GM12878 (cell line): Measurements from ENCODE around the gene SLC6A20. TPM values are rescaled to one million over a fixed set of nuclear protein-coding genes. Genes with fewer than 3 reads are reported as not detected.

Source experiments
- ATAC-seq: fragments of 200-7000 bp; cut with Tn5 transposase; 3 replicates; pipeline ENCODE4 v1.9.1; 2020; ENCODE audit warnings: mild to moderate bottlenecking, moderate library complexity
- BruUV-seq: library from RNA; stranded (reverse); fragments of 400-500 nt; replicated peaks from 2 replicates; lab custom pipeline; 2021; lab: Mats Ljungman, UMichigan
- CTCF ChIA-PET: fragments of 300-600 bp; sonication (Branson Sonifier 250); formaldehyde crosslinking; extraction: SDS; loops from one replicate; lab custom pipeline; 2021; ENCODE audit warnings: inconsistent platforms; lab: Yijun Ruan, JAX
- POLR2A ChIA-PET: fragments of 350-600 bp; formaldehyde crosslinking; extraction: SDS; loops from one replicate; lab custom pipeline; 2021; ENCODE audit warnings: inconsistent platforms; lab: Charles Lee
- RAD21 ChIA-PET: fragments of 300-600 bp; sonication (Branson Sonifier 250); formaldehyde crosslinking; loops from one replicate; lab custom pipeline; 2023; ENCODE audit warnings: antibody characterized with exemption; ENCODE audit not compliant: unreplicated experiment; lab: Charles Lee
- SMC1A ChIA-PET: fragments of 300-600 bp; sonication (Branson Sonifier 250); formaldehyde crosslinking; loops from one replicate; lab custom pipeline; 2023; ENCODE audit not compliant: unreplicated experiment, uncharacterized antibody; lab: Charles Lee
- DNase-seq: peaks from one replicate; pipeline ENCODE4 v3.0.0-alpha.2; 2011; ENCODE audit warnings: low read depth, low spot score
- FAIRE-seq: peaks from 3 replicates; lab custom pipeline; 2011; peaks lifted over from hg19 to GRCh38; lab: Jason Lieb, UNC
- H2AFZ ChIP-seq: 2 replicates; pipeline ENCODE4 v1.6.0; 2011; ENCODE audit warnings: low read depth, low read length, control low read depth; ENCODE audit not compliant: control insufficient read depth
- H3K27ac ChIP-seq: 2 replicates; pipeline ENCODE4 v1.5.1; 2011; ENCODE audit warnings: control low read depth; ENCODE audit not compliant: control insufficient read depth, insufficient read depth
- H3K27me3 ChIP-seq, 2 experiments: replicated peaks in 1 of 2; 2 replicates each; pipeline versions ENCODE4 v1.6.0 to v1.6.1; 2011; ENCODE audit warnings: low read length in 1 of 2; ENCODE audit not compliant: control insufficient read depth in 2 of 2, insufficient read depth in 2 of 2
- H3K36me3 ChIP-seq, 2 experiments: 2 replicates each; pipeline ENCODE4 v1.5.1; 2011; ENCODE audit warnings: low read length in 1 of 2; ENCODE audit not compliant: control insufficient read depth in 2 of 2, insufficient read depth in 2 of 2
- H3K4me1 ChIP-seq: 2 replicates; pipeline ENCODE4 v1.6.1; 2011; ENCODE audit warnings: mild to moderate bottlenecking, low read length, moderate library complexity, mixed read lengths; ENCODE audit not compliant: control insufficient read depth, insufficient read depth
- H3K4me2 ChIP-seq: 2 replicates; pipeline ENCODE4 v1.6.0; 2011; ENCODE audit warnings: control low read depth; ENCODE audit not compliant: control insufficient read depth, insufficient read depth
- H3K4me3 ChIP-seq: fragments of 200-600 bp; sonication (generic); 2 replicates; pipeline ENCODE4 v1.5.1; 2016
- H3K79me2 ChIP-seq: 2 replicates; pipeline ENCODE4 v1.6.0; 2011; ENCODE audit warnings: low read length; ENCODE audit not compliant: control insufficient read depth, insufficient read depth
- H3K9ac ChIP-seq: 2 replicates; pipeline ENCODE4 v1.8.0; 2011; ENCODE audit warnings: low read length, control low read depth, mixed read lengths; ENCODE audit not compliant: control insufficient read depth, insufficient read depth
- H3K9me3 ChIP-seq: replicated peaks from 3 replicates; pipeline ENCODE4 v1.5.1; 2011; ENCODE audit warnings: mild to moderate bottlenecking, low read length; ENCODE audit not compliant: control insufficient read depth, insufficient read depth
- H4K20me1 ChIP-seq: 2 replicates; pipeline ENCODE4 v1.6.0; 2011; ENCODE audit not compliant: control insufficient read depth, insufficient read depth
- BACH1 ChIP-seq: fragments of 450-650 bp; IDR thresholded peaks from 2 replicates; pipeline ENCODE4 v1.6.1; 2017; ENCODE audit warnings: mild to moderate bottlenecking, borderline replicate concordance
- CBX3 ChIP-seq: fragments of 200-600 bp; sonication (generic); IDR thresholded peaks from 2 replicates; pipeline ENCODE4 v1.6.1; 2016; ENCODE audit warnings: low read depth, borderline replicate concordance
- CHD1 ChIP-seq: IDR thresholded peaks from 2 replicates; pipeline ENCODE4 v1.6.1; 2012; ENCODE audit warnings: low read depth, low read length, improper control_type of control experiment
- CREB1 ChIP-seq: IDR thresholded peaks from 2 replicates; pipeline ENCODE4 v1.6.1; 2012; ENCODE audit warnings: low read depth, mild to moderate bottlenecking, inconsistent platforms
- EED ChIP-seq: sonication (generic); IDR thresholded peaks from 2 replicates; pipeline ENCODE4 v1.6.1; 2016; ENCODE audit warnings: antibody characterized with exemption, low read depth
- ETV6 ChIP-seq, 2 experiments: fragments of 450-650 bp in 1 of 2; IDR thresholded peaks in 1 of 2; conservative IDR thresholded peaks in 1 of 2; 2 replicates each; pipeline ENCODE4 v1.6.1; 2014; ENCODE audit warnings: antibody characterized with exemption in 1 of 2, borderline replicate concordance in 1 of 2, low read depth in 1 of 2, mild to moderate bottlenecking in 1 of 2, moderate library complexity in 1 of 2
- FOS ChIP-seq: IDR thresholded peaks from 3 replicates; pipeline ENCODE4 v1.6.1; 2011; ENCODE audit warnings: borderline replicate concordance; ENCODE audit not compliant: insufficient read length; ENCODE audit errors: extremely low read depth
- FOXM1 ChIP-seq: IDR thresholded peaks from 2 replicates; pipeline ENCODE4 v1.6.1; 2012; ENCODE audit warnings: low read depth, mild to moderate bottlenecking, inconsistent platforms, low read length, moderate library complexity
- LARP7 ChIP-seq: fragments of 450-650 bp; IDR thresholded peaks from 2 replicates; pipeline ENCODE4 v1.6.1; 2017; ENCODE audit warnings: mild to moderate bottlenecking
- MEF2B ChIP-seq: fragments of 450-650 bp; IDR thresholded peaks from 2 replicates; pipeline ENCODE4 v1.6.1; 2018; ENCODE audit warnings: mild to moderate bottlenecking, moderate library complexity; ENCODE audit not compliant: partially characterized antibody, poor library complexity, severe bottlenecking
- NFXL1 ChIP-seq: fragments of 450-650 bp; IDR thresholded peaks from 2 replicates; pipeline ENCODE4 v1.6.1; 2017; ENCODE audit warnings: antibody characterized with exemption, mild to moderate bottlenecking, borderline replicate concordance
- PML ChIP-seq: IDR thresholded peaks from 2 replicates; pipeline ENCODE4 v1.6.1; 2012; ENCODE audit warnings: low read length, inconsistent platforms
- POLR2A ChIP-seq: IDR thresholded peaks from 2 replicates; pipeline ENCODE4 v1.6.1; 2011; ENCODE audit warnings: low read depth, mild to moderate bottlenecking, low read length
- SIN3A ChIP-seq: IDR thresholded peaks from 2 replicates; pipeline ENCODE4 v1.6.1; 2012; ENCODE audit warnings: low read depth, low read length, improper control_type of control experiment
- TCF3 ChIP-seq: IDR thresholded peaks from 2 replicates; pipeline ENCODE4 v1.6.1; 2012; ENCODE audit warnings: low read depth, mild to moderate bottlenecking, low read length, borderline replicate concordance; ENCODE audit not compliant: insufficient read depth
- ZNF622 ChIP-seq: fragments of 450-650 bp; IDR thresholded peaks from 2 replicates; pipeline ENCODE4 v1.6.1; 2017; ENCODE audit warnings: mild to moderate bottlenecking, inconsistent platforms
- WGBS: methylation state at CpG from one replicate; pipeline ENCODE4 v1.1.6; 2016; ENCODE audit warnings: low lambda C conversion rate; ENCODE audit not compliant: insufficient replicate concordance, insufficient coverage; ENCODE audit errors: missing lambda C conversion rate; 5-methylcytosine and 5-hydroxymethylcytosine counted together
- in situ Hi-C: fragments of 300-500 bp; cut with MboI; formaldehyde crosslinking; loops from 9 replicates; pipeline ENCODE4 v1.14.3; 2018; ENCODE audit warnings: mixed read lengths
- intact Hi-C: fragments of 100-400 bp; cut with micrococcal nuclease; formaldehyde crosslinking; loops from one replicate; pipeline ENCODE4 v1.14.2; 2022; ENCODE audit not compliant: unreplicated experiment
- polyA plus RNA-seq, 11 experiments: library from polyadenylated mRNA; depleted of rRNA in 4 of 11; unstranded in 6 of 11; stranded (reverse) in 5 of 11; fragments of >200 nt; fragmentation: Nextera tagmentation in 4 of 11; fragmentation: Illumina TruSeq in 1 of 11; extraction: Ambion mirVana in 4 of 11; extraction: Trizol in 1 of 11; gene quantifications; 1 replicate in 1 of 11; 2 replicates in 10 of 11; pipeline versions ENCODE4 v1.2.1 to v1.2.3, GENCODE V29; 2011 to 2016; ENCODE audit warnings: inconsistent platforms in 2 of 11, missing spikeins in 2 of 11, low read depth in 1 of 11
- total RNA-seq, 4 experiments: library from RNA; depleted of rRNA in 3 of 4; stranded (reverse); fragments of >200 nt in 3 of 4; fragmentation: Illumina TruSeq in 1 of 4; extraction: Trizol in 1 of 4; gene quantifications; 2 replicates each; pipeline versions ENCODE4 v1.2.1 to v1.2.3, GENCODE V29; 2013 to 2021
- TF ChIP-seq, protein P1 (sequence below): IDR thresholded peaks from 2 replicates; pipeline ENCODE4 v1.6.1; 2012; ENCODE audit warnings: low read depth, low read length, improper control_type of control experiment
- TF ChIP-seq, protein P2 (sequence below): fragments of 450-650 bp; IDR thresholded peaks from 2 replicates; pipeline ENCODE4 v1.6.1; 2016; ENCODE audit warnings: mild to moderate bottlenecking

The SLC6A20 gene
- total and polyA plus RNA-seq, 10 of the 15 experiments (the other 5 are each of a cell fraction or from before 2014, with no cell fraction given) = 0.31 to 4.1 (median 1.1) TPM

DNA sequence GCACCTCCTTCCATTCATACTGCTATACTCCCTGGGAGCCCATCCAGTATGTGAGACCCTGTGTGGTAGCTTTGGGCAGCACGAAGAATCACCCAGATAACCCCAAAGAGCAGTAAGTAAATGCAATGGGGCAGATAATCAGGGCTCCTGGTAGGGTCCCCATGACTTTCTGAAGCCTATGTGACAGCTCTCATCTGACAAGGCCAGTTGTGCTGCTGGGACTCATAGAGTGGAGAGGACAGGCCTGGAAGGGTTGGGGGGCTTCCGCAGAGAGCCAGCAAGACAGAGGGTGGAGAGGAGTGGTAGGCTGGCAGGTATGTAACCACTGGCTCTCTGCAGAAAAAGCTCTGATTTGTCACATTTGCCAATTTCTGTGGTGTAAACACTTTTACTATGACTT, 3.2 kb upstream of the SLC6A20 start:
- SMC1A ChIA-PET = interaction anchor here (0.6 to 0.8 kb wide), 2 partner anchors 8 to 13 kb away, joined by 3 read pairs; no protein-coding TSS in a partner anchor
- FAIRE-seq (no peak), ATAC-seq (no peak), DNase-seq (no peak)
- H3K9me3 ChIP-seq = no peaks in the 10 kb centered on the region
- 53% methylated on average over 2 of the region's 2 CpGs for WGBS
- no TSS peak for BruUV-seq
- H3K36me3 ChIP-seq = no peaks in the 10 kb centered on the region
- POLR2A ChIA-PET = interaction anchor here (0.5 to 0.6 kb wide), 2 partner anchors 535 to 1744 kb away, joined by 3 to 6 read pairs; no protein-coding TSS in a partner anchor
- H3K79me2 ChIP-seq = no peaks in the 10 kb centered on the region
- H3K27me3 ChIP-seq = peaks cover 2 to 13% of the 10 kb centered on the region in 2 experiments; a peak in 3 of 4 replicates
- intact Hi-C loops = no loop called here
- in situ Hi-C loops = no loop called here
- H2AFZ ChIP-seq = no peak overlapping the region
- H3K4me2 ChIP-seq = no peak overlapping the region
- H4K20me1 ChIP-seq = no peaks in the 10 kb centered on the region
- no peak overlapping the region for H3K27ac ChIP-seq
- RAD21 ChIA-PET = no interaction called here
- no peak for TF ChIP-seq FOXM1
- TF ChIP-seq BACH1 = no peak
- no peak for TF ChIP-seq CBX3
- TF ChIP-seq EED = no peak
- no peak for TF ChIP-seq TCF3
- TF ChIP-seq FOS = no peak
- no peak for TF ChIP-seq CREB1
- no peak overlapping the region for H3K4me3 ChIP-seq
- peaks cover 5% of the 10 kb centered on the region for H3K4me1 ChIP-seq
- no peak overlapping the region for H3K9ac ChIP-seq
- CTCF ChIA-PET = interaction anchor here (0.9 kb wide), 1 partner anchor 129 kb away, joined by 3 read pairs; no protein-coding TSS in a partner anchor

DNA sequence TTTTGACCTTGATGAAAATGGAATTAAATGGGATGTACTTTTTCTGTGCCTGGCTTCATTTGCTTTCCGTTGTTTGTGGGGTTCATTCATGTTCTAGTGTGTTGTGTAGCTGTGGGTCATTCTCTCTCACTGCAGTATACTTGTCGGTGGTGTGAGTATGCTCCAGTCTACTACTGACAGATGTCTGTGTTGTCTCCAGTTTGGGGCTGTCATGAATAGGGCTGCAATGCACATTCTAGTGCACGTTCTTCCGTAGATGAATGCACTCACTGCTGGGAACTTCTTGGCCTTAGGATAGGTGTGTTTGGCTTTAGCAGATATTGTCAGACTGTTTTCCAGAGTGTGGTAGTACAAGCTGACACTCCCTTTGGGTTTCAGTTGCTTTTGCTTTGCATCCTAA, 1.7 kb upstream of the SLC6A20 start:
- in situ Hi-C loops (no loop called here), intact Hi-C loops (no loop called here)
- no TSS peak for BruUV-seq
- Histone ChIP-seq H3K36me3 (no peaks in the 10 kb centered on the region), H3K27ac (no peak overlapping the region), H3K9ac (no peak overlapping the region), H3K27me3 (peaks cover 2 to 13% of the 10 kb centered on the region in 2 experiments; a peak in 3 of 4 replicates), H3K4me3 (no peak overlapping the region), H2AFZ (no peak overlapping the region), H3K4me1 (peaks cover 5% of the 10 kb centered on the region), H3K4me2 (no peak overlapping the region), H3K9me3 (no peaks in the 10 kb centered on the region), H3K79me2 (no peaks in the 10 kb centered on the region), H4K20me1 (no peaks in the 10 kb centered on the region)
- SMC1A ChIA-PET = no interaction called here
- POLR2A ChIA-PET = interaction anchor here (1.6 kb wide), 1 partner anchor 16 kb away, joined by 3 read pairs; no protein-coding TSS in a partner anchor
- RAD21 ChIA-PET = no interaction called here
- CTCF ChIA-PET = interaction anchor here (1.3 kb wide), 1 partner anchor 130 kb away, joined by 5 read pairs; no protein-coding TSS in a partner anchor
- WGBS = 57% methylated on average over 4 of the region's 4 CpGs
- no peak for FAIRE-seq
- no peak for ATAC-seq
- DNase-seq = no peak
- TF ChIP-seq ETV6 (conservative IDR thresholded peaks at IDR 0.05 in 1 of 2, IDR thresholded peaks at IDR 0.05 in 1 of 2; ENCODE audit: borderline replicate concordance in 1 of 2, low read depth in 1 of 2) (no peak), ZNF622 (no peak), PML (no peak), MEF2B (no peak), CHD1 (no peak), LARP7 (no peak), SIN3A (no peak), POLR2A (no peak), NFXL1 (no peak)
- TF ChIP-seq, protein P1, sequence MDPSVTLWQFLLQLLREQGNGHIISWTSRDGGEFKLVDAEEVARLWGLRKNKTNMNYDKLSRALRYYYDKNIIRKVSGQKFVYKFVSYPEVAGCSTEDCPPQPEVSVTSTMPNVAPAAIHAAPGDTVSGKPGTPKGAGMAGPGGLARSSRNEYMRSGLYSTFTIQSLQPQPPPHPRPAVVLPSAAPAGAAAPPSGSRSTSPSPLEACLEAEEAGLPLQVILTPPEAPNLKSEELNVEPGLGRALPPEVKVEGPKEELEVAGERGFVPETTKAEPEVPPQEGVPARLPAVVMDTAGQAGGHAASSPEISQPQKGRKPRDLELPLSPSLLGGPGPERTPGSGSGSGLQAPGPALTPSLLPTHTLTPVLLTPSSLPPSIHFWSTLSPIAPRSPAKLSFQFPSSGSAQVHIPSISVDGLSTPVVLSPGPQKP = no peak
- TF ChIP-seq, protein P2, sequence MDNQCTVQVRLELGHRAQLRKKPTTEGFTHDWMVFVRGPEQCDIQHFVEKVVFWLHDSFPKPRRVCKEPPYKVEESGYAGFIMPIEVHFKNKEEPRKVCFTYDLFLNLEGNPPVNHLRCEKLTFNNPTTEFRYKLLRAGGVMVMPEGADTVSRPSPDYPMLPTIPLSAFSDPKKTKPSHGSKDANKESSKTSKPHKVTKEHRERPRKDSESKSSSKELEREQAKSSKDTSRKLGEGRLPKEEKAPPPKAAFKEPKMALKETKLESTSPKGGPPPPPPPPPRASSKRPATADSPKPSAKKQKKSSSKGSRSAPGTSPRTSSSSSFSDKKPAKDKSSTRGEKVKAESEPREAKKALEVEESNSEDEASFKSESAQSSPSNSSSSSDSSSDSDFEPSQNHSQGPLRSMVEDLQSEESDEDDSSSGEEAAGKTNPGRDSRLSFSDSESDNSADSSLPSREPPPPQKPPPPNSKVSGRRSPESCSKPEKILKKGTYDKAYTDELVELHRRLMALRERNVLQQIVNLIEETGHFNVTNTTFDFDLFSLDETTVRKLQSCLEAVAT = no peak
